IPS-15b (cell line): ENCODE results near the gene THSD4.

Source experiments
- H3K27me3 ChIP-seq: one replicate; pipeline ENCODE4 v1.6.1; 2013; ENCODE audit warnings: low read length; ENCODE audit not compliant: control insufficient read depth, insufficient read depth
- H3K36me3 ChIP-seq: one replicate; pipeline ENCODE4 v1.6.1; 2013; ENCODE audit warnings: low read length; ENCODE audit not compliant: control insufficient read depth, insufficient read depth
- H3K4me1 ChIP-seq: one replicate; pipeline ENCODE4 v1.6.1; 2013; ENCODE audit warnings: mild to moderate bottlenecking, low read length; ENCODE audit not compliant: control insufficient read depth, insufficient read depth
- H3K4me3 ChIP-seq: one replicate; pipeline ENCODE4 v1.5.1; 2013; ENCODE audit warnings: low read depth, low read length
- H3K9ac ChIP-seq: one replicate; pipeline ENCODE4 v1.6.1; 2013; ENCODE audit warnings: low read depth, mild to moderate bottlenecking, low read length
- H3K9me3 ChIP-seq: one replicate; pipeline ENCODE4 v1.6.1; 2013; ENCODE audit warnings: mild to moderate bottlenecking, low read length; ENCODE audit not compliant: control insufficient read depth, insufficient read depth

THSD4 gene

GRCh38 chr15:71333136-71333700 is 217.9 kb downstream of the THSD4 start:
- Histone ChIP-seq H3K4me3 (no peak overlapping the region), H3K9ac (no peak overlapping the region), H3K9me3 (no peaks in the 10 kb centered on the region), H3K27me3 (no peaks in the 10 kb centered on the region), H3K4me1 (no peaks in the 10 kb centered on the region), H3K36me3 (no peaks in the 10 kb centered on the region)

DNA sequence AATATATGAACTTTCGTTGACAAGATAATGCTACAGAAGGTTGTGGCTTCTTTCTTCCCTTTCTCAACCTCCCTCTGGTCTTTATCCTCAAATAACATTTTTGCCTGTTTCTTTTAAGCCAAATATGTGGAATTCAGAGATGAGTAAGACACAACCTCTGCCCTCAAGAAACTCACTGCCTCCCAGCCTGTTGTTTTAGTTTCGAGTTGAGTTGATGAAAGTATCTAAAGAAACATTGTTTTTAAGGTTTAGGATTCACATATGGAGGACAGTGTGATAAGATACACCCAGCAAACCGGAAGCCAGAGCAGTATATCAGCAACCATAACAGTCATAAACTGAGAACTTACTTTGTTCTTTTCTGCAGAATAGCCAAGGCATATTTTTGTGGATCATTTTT is 218.6 kb downstream of the THSD4 start:
- Histone ChIP-seq H3K4me1 (no peaks in the 10 kb centered on the region), H3K27me3 (no peaks in the 10 kb centered on the region), H3K36me3 (no peaks in the 10 kb centered on the region), H3K9ac (no peak overlapping the region), H3K9me3 (no peaks in the 10 kb centered on the region), H3K4me3 (no peak overlapping the region)

- H3K4me3 ChIP-seq: no peak overlapping the region
These were observed 219.2 kb downstream of the THSD4 start for GRCh38 chr15:71334434-71334833.

GRCh38 chr15:71334873-71335272 is 219.6 kb downstream of the THSD4 start:
- no peaks in the 10 kb centered on the region for H3K36me3 ChIP-seq
- H3K9me3 ChIP-seq: no peaks in the 10 kb centered on the region
- H3K9ac ChIP-seq: no peak overlapping the region
- no peaks in the 10 kb centered on the region for H3K27me3 ChIP-seq
- H3K4me3 ChIP-seq: no peak overlapping the region
- no peaks in the 10 kb centered on the region for H3K4me1 ChIP-seq

More at GRCh38 chr15:71334434-71334833, 219.2 kb downstream of the THSD4 start:
- Histone ChIP-seq H3K9ac (no peak overlapping the region), H3K4me1 (no peaks in the 10 kb centered on the region), H3K27me3 (no peaks in the 10 kb centered on the region), H3K9me3 (no peaks in the 10 kb centered on the region), H3K36me3 (no peaks in the 10 kb centered on the region)

DNA sequence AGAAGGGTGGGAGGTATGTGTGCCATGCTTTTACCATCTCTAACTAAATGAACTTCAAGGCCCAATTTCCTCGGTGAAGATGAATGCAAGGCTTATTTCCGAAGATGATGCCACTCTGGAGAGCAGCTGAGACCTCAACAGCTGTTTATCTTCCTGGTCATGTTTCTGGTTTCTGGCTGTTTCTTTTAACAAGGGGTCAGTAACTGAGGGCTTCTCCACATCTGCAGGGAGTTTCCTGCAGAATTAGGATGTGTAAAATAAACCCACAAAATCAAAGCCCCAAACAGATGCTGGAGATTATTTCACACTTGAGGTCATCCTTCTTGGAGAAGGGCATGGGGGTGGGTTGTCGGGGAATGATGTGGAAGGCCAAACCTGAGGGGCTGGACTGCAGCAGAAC is 220.3 kb downstream of the THSD4 start:
- no peak overlapping the region for H3K4me3 ChIP-seq
- no peaks in the 10 kb centered on the region for H3K4me1 ChIP-seq
- no peaks in the 10 kb centered on the region for H3K9me3 ChIP-seq
- H3K36me3 ChIP-seq: no peaks in the 10 kb centered on the region
- H3K27me3 ChIP-seq: no peaks in the 10 kb centered on the region
- no peak overlapping the region for H3K9ac ChIP-seq

DNA sequence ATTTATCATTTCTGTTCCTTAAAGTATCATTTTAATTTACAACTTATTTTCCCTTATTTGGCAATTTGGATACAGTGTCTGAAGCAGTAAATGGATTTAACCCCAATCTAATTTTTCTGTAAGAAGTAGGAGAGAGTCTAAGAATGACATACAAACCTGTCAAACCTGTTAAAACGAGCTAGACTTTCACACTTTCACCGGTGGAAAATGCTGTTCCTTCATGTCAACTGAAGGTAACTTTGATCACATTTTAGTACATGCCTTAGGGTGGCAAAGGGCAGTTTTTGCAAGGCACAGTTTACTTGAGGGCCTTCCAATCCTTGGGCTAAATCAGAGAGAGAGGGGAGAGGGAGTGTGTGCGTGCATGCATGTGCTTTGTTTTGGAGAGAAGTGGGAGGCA is 221.4 kb downstream of the THSD4 start:
- H3K4me3 ChIP-seq: no peak overlapping the region
- no peak overlapping the region for H3K9ac ChIP-seq
- no peaks in the 10 kb centered on the region for H3K27me3 ChIP-seq
- H3K9me3 ChIP-seq: no peaks in the 10 kb centered on the region
- H3K4me1 ChIP-seq: no peaks in the 10 kb centered on the region
- H3K36me3 ChIP-seq: no peaks in the 10 kb centered on the region

DNA sequence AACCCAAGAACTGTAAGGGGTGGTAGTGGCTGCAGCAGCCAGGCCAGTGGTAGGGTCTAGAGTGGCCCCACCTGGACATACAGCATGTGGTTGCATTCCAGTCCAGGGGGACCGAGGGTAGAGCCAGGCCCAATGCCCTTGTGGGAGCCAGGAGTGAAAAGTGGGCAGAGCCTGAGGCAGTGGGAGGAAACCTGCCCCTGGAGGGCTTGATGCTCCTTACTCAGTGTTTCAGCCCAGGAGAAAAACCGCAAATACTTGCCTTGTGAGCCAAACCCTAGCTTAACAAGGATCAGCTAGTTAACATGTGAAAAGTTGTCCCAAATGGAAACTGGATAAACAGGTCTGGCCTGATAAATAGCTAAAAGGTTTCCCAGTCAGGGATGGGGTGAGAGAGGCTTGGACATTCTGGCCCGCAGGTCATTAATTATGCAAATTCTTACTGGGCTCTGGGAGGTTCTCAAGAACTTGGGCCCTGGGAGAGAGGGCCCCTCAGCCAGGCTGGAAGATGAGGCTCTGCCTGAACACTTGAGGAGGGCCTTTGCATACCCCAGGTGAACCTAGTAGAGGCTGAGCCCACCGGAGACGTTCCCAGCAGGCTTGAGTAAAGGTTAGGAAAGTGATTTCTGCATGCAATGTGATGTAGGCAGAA is 222.1 kb downstream of the THSD4 start:
- Histone ChIP-seq H3K9me3 (no peaks in the 10 kb centered on the region), H3K36me3 (no peaks in the 10 kb centered on the region), H3K9ac (no peak overlapping the region), H3K4me1 (no peaks in the 10 kb centered on the region), H3K27me3 (no peaks in the 10 kb centered on the region), H3K4me3 (no peak overlapping the region)

- no peaks in the 10 kb centered on the region for H3K4me1 ChIP-seq
- H3K9ac ChIP-seq: no peak overlapping the region
- no peaks in the 10 kb centered on the region for H3K9me3 ChIP-seq
- no peaks in the 10 kb centered on the region for H3K36me3 ChIP-seq
- H3K4me3 ChIP-seq: no peak overlapping the region
- H3K27me3 ChIP-seq: no peaks in the 10 kb centered on the region
These were observed 223.0 kb downstream of the THSD4 start for GRCh38 chr15:71338265-71338664.

DNA sequence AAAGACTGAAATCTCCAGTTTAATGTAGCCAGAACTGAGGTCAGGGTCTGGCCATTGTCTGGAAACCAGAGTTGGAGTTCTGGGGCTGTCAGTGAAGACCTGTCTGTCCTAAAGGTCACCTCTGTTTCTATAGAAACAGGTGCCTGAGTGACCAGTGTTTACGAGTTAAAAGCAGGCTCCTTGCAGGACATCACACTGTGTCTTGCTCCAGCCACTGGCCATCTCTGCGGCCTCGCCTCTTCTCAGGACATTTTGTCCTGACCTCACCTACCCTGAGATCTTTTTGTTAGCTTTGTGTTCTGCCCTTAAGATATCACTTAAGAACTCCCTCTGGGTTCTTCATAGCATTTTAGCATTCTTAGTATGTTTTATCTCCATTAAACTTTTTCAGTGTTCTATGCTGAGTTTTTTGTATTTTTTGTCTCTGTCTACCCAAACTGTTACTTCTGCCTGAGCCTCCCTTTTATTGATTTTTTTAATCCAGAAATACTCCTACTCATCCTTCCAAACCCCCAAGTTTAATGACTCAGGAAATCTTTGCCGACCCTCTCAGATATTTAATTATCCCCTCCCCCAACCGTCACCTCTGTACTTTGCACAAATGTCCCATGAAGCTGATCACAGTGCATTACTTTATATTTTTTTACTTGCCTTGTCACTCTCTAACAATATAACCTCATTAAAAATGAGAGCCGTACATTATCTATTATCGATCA is 223.7 kb downstream of the THSD4 start:
- H3K27me3 ChIP-seq: no peaks in the 10 kb centered on the region
- no peak overlapping the region for H3K9ac ChIP-seq
- H3K4me1 ChIP-seq: no peaks in the 10 kb centered on the region
- no peaks in the 10 kb centered on the region for H3K9me3 ChIP-seq
- H3K4me3 ChIP-seq: no peak overlapping the region
- H3K36me3 ChIP-seq: no peaks in the 10 kb centered on the region

GRCh38 chr15:71341811-71342550 is 226.7 kb downstream of the THSD4 start:
- H3K4me1 ChIP-seq: no peaks in the 10 kb centered on the region
- H3K27me3 ChIP-seq: no peaks in the 10 kb centered on the region
- no peaks in the 10 kb centered on the region for H3K9me3 ChIP-seq
- H3K36me3 ChIP-seq: no peaks in the 10 kb centered on the region
- no peak overlapping the region for H3K9ac ChIP-seq
- no peak overlapping the region for H3K4me3 ChIP-seq

- H3K27me3 ChIP-seq: no peaks in the 10 kb centered on the region
- no peaks in the 10 kb centered on the region for H3K9me3 ChIP-seq
- H3K9ac ChIP-seq: no peak overlapping the region
- H3K36me3 ChIP-seq: no peaks in the 10 kb centered on the region
- H3K4me1 ChIP-seq: no peaks in the 10 kb centered on the region
- H3K4me3 ChIP-seq: no peak overlapping the region
These were observed 227.4 kb downstream of the THSD4 start for GRCh38 chr15:71342658-71343057.
